ENCODE measurements around the gene TIMMDC1. TPM values are rescaled to one million over a fixed set of nuclear protein-coding genes. Genes with fewer than 3 reads are reported as not detected.
A peak's percentile ranks its signal among the peaks of the same experiment; 100 is the strongest.

Gene TIMMDC1
- total and polyA plus RNA-seq, 9 donors, result 38.7 to 82.4 (median 71.3) TPM

- Histone ChIP-seq H3K4me3 (peak overlapping the region; percentile 73), H3K4me1 (ENCODE audit: insufficient read depth) (peaks cover 8% of the 10 kb centered on the region), H3K36me3 (no peaks in the 10 kb centered on the region), H3K9me3 (no peaks in the 10 kb centered on the region), H3K27me3 (no peaks in the 10 kb centered on the region), H3K27ac (peak overlapping the region in 1 of 2 donors; percentile 81)
- TF ChIP-seq EP300 (IDR thresholded peaks at IDR 0.05), result no peak
- TF ChIP-seq POLR2A (IDR thresholded peaks at IDR 0.05), result no peak
- TF ChIP-seq, protein P1, sequence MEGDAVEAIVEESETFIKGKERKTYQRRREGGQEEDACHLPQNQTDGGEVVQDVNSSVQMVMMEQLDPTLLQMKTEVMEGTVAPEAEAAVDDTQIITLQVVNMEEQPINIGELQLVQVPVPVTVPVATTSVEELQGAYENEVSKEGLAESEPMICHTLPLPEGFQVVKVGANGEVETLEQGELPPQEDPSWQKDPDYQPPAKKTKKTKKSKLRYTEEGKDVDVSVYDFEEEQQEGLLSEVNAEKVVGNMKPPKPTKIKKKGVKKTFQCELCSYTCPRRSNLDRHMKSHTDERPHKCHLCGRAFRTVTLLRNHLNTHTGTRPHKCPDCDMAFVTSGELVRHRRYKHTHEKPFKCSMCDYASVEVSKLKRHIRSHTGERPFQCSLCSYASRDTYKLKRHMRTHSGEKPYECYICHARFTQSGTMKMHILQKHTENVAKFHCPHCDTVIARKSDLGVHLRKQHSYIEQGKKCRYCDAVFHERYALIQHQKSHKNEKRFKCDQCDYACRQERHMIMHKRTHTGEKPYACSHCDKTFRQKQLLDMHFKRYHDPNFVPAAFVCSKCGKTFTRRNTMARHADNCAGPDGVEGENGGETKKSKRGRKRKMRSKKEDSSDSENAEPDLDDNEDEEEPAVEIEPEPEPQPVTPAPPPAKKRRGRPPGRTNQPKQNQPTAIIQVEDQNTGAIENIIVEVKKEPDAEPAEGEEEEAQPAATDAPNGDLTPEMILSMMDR (IDR thresholded peaks at IDR 0.05), result no peak
- DNase-seq, result peak in 3 of 5 donors; percentile 11 to 38 (median 33)
- intact Hi-C loops (cut with DNase I), result loop anchor here in 3 of 4 donors (5.0 to 10.0 kb wide), 2 partner anchors 36 to 177 kb away; partner anchors contain the start of genes COX17 (in 3 of the 3) and TMEM39A (in 1 of the 3)
- 3 to 5% (median 3%) methylated on average over 8 of the region's 8 CpGs for WGBS, 3 donors
Observed at GRCh38 chr3:119497820-119498185, 544 bp upstream of the TIMMDC1 start.

DNA sequence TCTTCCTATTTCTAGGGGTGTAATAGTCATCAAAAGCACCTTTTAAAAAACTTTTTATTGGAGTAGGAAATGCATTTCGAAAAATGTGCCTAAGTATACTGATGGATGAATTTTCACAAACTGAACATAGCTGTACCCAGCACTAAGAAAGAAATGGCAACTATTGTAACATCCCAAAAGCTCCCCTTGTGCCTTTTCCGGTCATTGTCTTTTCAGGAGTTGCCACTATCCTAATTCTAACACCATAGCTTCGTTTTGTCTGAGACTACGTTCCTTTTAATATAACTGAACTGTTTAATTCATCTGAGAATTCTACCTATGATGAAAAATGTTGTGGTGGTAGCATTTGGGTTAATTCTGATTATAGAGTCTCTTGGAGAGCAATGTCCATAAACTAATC lies 1.9 kb downstream of the TIMMDC1 start:
- no peak for TF ChIP-seq POLR2A (IDR thresholded peaks at IDR 0.05)
- TF ChIP-seq, protein P1 (IDR thresholded peaks at IDR 0.05), result no peak
- no peak for TF ChIP-seq EP300 (IDR thresholded peaks at IDR 0.05)
- Histone ChIP-seq H3K27ac (no peak overlapping the region), H3K4me3 (no peak overlapping the region), H3K9me3 (no peaks in the 10 kb centered on the region), H3K36me3 (no peaks in the 10 kb centered on the region), H3K27me3 (no peaks in the 10 kb centered on the region), H3K4me1 (ENCODE audit: insufficient read depth) (peaks cover 8% of the 10 kb centered on the region)
- intact Hi-C loops (cut with DNase I), result no loop called here
- DNase-seq, result no peak
- 77 to 80% (median 79%) methylated on average over 4 of the region's 4 CpGs for WGBS, 3 donors

GRCh38 chr3:119500901-119501300 lies 2.6 kb downstream of the TIMMDC1 start:
- H3K27ac ChIP-seq, result no peak overlapping the region
- 41 to 49% (median 42%) methylated on average over 2 of the region's 2 CpGs for WGBS, 3 donors
- peaks cover 8% of the 10 kb centered on the region for H3K4me1 ChIP-seq (ENCODE audit: insufficient read depth)
- no peaks in the 10 kb centered on the region for H3K27me3 ChIP-seq
- no peak overlapping the region for H3K4me3 ChIP-seq
- intact Hi-C loops (cut with DNase I), result no loop called here
- no peak for DNase-seq
- no peaks in the 10 kb centered on the region for H3K9me3 ChIP-seq
- no peaks in the 10 kb centered on the region for H3K36me3 ChIP-seq
- TF ChIP-seq, protein P1 (IDR thresholded peaks at IDR 0.05), result no peak
- TF ChIP-seq EP300 (IDR thresholded peaks at IDR 0.05), result no peak
- no peak for TF ChIP-seq POLR2A (IDR thresholded peaks at IDR 0.05)

DNA sequence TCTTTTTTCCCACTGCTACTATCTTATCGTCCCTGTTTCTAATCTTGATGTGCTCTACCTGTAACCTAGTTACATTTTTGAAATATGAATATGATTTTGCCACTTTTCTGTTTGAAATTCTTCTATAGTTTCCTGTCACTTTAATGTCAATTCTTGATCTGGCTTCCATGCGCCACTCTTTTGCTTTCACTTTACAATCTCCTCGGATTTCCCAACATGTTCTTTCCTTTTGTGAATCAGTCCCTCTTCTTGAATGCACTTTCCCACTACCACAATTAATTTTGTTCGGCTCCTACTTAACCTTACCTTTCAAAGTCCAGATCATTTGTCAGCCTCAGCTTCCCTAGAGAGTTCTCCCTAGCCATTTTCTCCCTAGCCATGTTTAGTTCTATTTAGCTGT lies 8.3 kb downstream of the TIMMDC1 start:
- Histone ChIP-seq H3K4me3 (no peak overlapping the region), H3K36me3 (no peaks in the 10 kb centered on the region), H3K4me1 (ENCODE audit: insufficient read depth) (no peaks in the 10 kb centered on the region), H3K9me3 (no peaks in the 10 kb centered on the region), H3K27me3 (no peaks in the 10 kb centered on the region), H3K27ac (no peak overlapping the region)
- TF ChIP-seq EP300 (IDR thresholded peaks at IDR 0.05) (no peak), POLR2A (IDR thresholded peaks at IDR 0.05) (no peak)
- TF ChIP-seq, protein P1 (IDR thresholded peaks at IDR 0.05), result no peak
- intact Hi-C loops (cut with DNase I), result no loop called here
- 88 to 91% (median 90%) methylated on average over 4 of the region's 4 CpGs for WGBS, 3 donors
- no peak for DNase-seq

All from ovary (tissue), 9 donors.